HepG2 (cell line): Measurements from ENCODE around the gene MSTN. TPM values are rescaled to one million over a fixed set of nuclear protein-coding genes. Genes with fewer than 3 reads are reported as not detected.

Source experiments
- ATAC-seq: fragments of 200-7000 bp; cut with Tn5 transposase; 3 replicates; pipeline ENCODE4 v1.9.1; 2020; ENCODE audit warnings: mild to moderate bottlenecking, moderate library complexity
- BruUV-seq: library from RNA; stranded (reverse); fragments of 400-500 nt; replicated peaks from 2 replicates; lab custom pipeline; 2021; lab: Mats Ljungman, UMichigan
- CTCF ChIA-PET: fragments of 300-600 bp; formaldehyde crosslinking; extraction: SDS; loops from one replicate; lab custom pipeline; 2021; ENCODE audit warnings: low total read pairs, inconsistent platforms, low intra/inter-chr PET ratio; lab: Yijun Ruan, JAX
- POLR2A ChIA-PET: fragments of 350-600 bp; sonication (Branson Sonifier 250); formaldehyde crosslinking; loops from one replicate; lab custom pipeline; 2020; ENCODE audit warnings: antibody characterized with exemption, inconsistent platforms; lab: Yijun Ruan, JAX
- DNase-seq: peaks from one replicate; pipeline ENCODE4 v3.0.0-alpha.2; 2015; ENCODE audit warnings: low spot score
- FAIRE-seq: peaks from 3 replicates; lab custom pipeline; 2011; peaks lifted over from hg19 to GRCh38; lab: Jason Lieb, UNC
- H2AFZ ChIP-seq: one replicate; pipeline ENCODE4 v1.6.1; 2011; ENCODE audit warnings: low read length, inconsistent platforms
- H3K27ac ChIP-seq: fragments of 300-600 bp; 3 replicates; pipeline ENCODE4 v1.8.0; 2011; ENCODE audit warnings: mixed run types, mild to moderate bottlenecking, mixed read lengths, low read length, inconsistent platforms; ENCODE audit not compliant: insufficient read depth; ENCODE audit errors: extremely low read length
- H3K27me3 ChIP-seq, 2 experiments: fragments of 200-600 bp in 1 of 2; 2 replicates in 1 of 2; 3 replicates in 1 of 2; pipeline versions ENCODE4 v1.6.0 to v1.8.0; 2011; ENCODE audit warnings: low read length in 2 of 2, mild to moderate bottlenecking in 2 of 2, moderate library complexity in 2 of 2, inconsistent platforms in 1 of 2; ENCODE audit not compliant: insufficient read depth in 2 of 2, control insufficient read depth in 1 of 2
- H3K36me3 ChIP-seq, 2 experiments: fragments of 200-600 bp in 1 of 2; replicated peaks in 1 of 2; 2 replicates in 1 of 2; 3 replicates in 1 of 2; pipeline versions ENCODE4 v1.5.1 to v1.8.0; 2011; ENCODE audit warnings: low read length in 2 of 2, inconsistent platforms in 1 of 2; ENCODE audit not compliant: insufficient read depth in 2 of 2, control insufficient read depth in 1 of 2
- H3K4me1 ChIP-seq: 2 replicates; pipeline ENCODE4 v1.5.1; 2012; ENCODE audit warnings: low read length, inconsistent platforms; ENCODE audit not compliant: insufficient read depth
- H3K4me2 ChIP-seq: 2 replicates; pipeline ENCODE4 v1.6.0; 2011; ENCODE audit warnings: low read depth, low read length, inconsistent platforms
- H3K4me3 ChIP-seq, 3 experiments: fragments of 200-600 bp in 1 of 3; sonication (generic), shearing (Covaris generic) in 1 of 3; replicated peaks in 1 of 3; 2 replicates each; pipeline ENCODE4 v1.5.1; 2011 to 2016; ENCODE audit warnings: low read length in 3 of 3, inconsistent platforms in 2 of 3, low read depth in 2 of 3, mild to moderate bottlenecking in 2 of 3, control low read depth in 1 of 3, mixed read lengths in 1 of 3; ENCODE audit not compliant: insufficient read depth in 1 of 3
- H3K79me2 ChIP-seq: one replicate; pipeline ENCODE4 v1.6.1; 2011; ENCODE audit warnings: low read length, inconsistent platforms; ENCODE audit not compliant: insufficient read depth
- H3K9ac ChIP-seq: 2 replicates; pipeline ENCODE4 v1.6.0; 2011; ENCODE audit warnings: mild to moderate bottlenecking, low read depth, low read length, inconsistent platforms; ENCODE audit not compliant: insufficient read depth
- H3K9me3 ChIP-seq: 2 replicates; pipeline ENCODE4 v1.5.1; 2012; ENCODE audit warnings: mild to moderate bottlenecking, low read length
- H4K20me1 ChIP-seq: 2 replicates; pipeline ENCODE4 v1.6.0; 2011; ENCODE audit warnings: inconsistent platforms, mild to moderate bottlenecking, low read length, moderate library complexity; ENCODE audit not compliant: insufficient read depth
- ATF7-NPFF ChIP-seq: sonication (generic); formaldehyde crosslinking; IDR thresholded peaks from 2 replicates; pipeline ENCODE4 v1.8.1; 2023; ENCODE audit warnings: mild to moderate bottlenecking, low read depth, missing genetic modification reagents, moderate library complexity
- EP300 ChIP-seq, 3 experiments: sonication (generic) in 1 of 3; formaldehyde crosslinking in 1 of 3; IDR thresholded peaks; 2 replicates each; pipeline versions ENCODE4 v1.5.1 to v1.6.1; 2011 to 2020; ENCODE audit warnings: low read depth in 2 of 3, low read length in 2 of 3, borderline replicate concordance in 1 of 3, improper control_type of control experiment in 1 of 3, mild to moderate bottlenecking in 1 of 3, missing genetic modification reagents in 1 of 3, moderate library complexity in 1 of 3
- ETV6 ChIP-seq: sonication (generic); formaldehyde crosslinking; conservative IDR thresholded peaks from 2 replicates; pipeline ENCODE4 v1.4.0; 2020; ENCODE audit warnings: missing genetic modification reagents
- FOXP1 ChIP-seq, 2 experiments: fragments of 450-650 bp in 1 of 2; IDR thresholded peaks; 2 replicates each; pipeline ENCODE4 v1.6.1; 2017 to 2018; ENCODE audit warnings: antibody characterized with exemption in 1 of 2
- GZF1 ChIP-seq: sonication (generic); formaldehyde crosslinking; IDR thresholded peaks from 2 replicates; pipeline ENCODE4 v1.5.1; 2020; ENCODE audit warnings: mild to moderate bottlenecking, missing genetic modification reagents
- HNF4A ChIP-seq: sonication (generic); formaldehyde crosslinking; IDR thresholded peaks from 2 replicates; pipeline ENCODE4 v1.4.0; 2020; ENCODE audit warnings: missing genetic modification reagents
- PRPF4 ChIP-seq: fragments of 200-400 bp; formaldehyde crosslinking; IDR thresholded peaks from 2 replicates; pipeline ENCODE4 v1.6.1; 2016; ENCODE audit warnings: low read length, low read depth; ENCODE audit not compliant: poor library complexity, severe bottlenecking
- SMAD9 ChIP-seq: sonication (generic); formaldehyde crosslinking; IDR thresholded peaks from 2 replicates; pipeline ENCODE4 v1.5.1; 2020; ENCODE audit warnings: mild to moderate bottlenecking, missing genetic modification reagents
- ZBTB42 ChIP-seq: sonication (generic); formaldehyde crosslinking; IDR thresholded peaks from 2 replicates; pipeline ENCODE4 v1.5.0; 2020; ENCODE audit warnings: mild to moderate bottlenecking, missing genetic modification reagents
- ZNF138 ChIP-seq: sonication (generic); formaldehyde crosslinking; IDR thresholded peaks from 2 replicates; pipeline ENCODE4 v1.5.0; 2020; ENCODE audit warnings: mild to moderate bottlenecking, low read depth, missing genetic modification reagents
- ZNF30 ChIP-seq: sonication (generic); formaldehyde crosslinking; IDR thresholded peaks from 2 replicates; pipeline ENCODE4 v1.5.0; 2020; ENCODE audit warnings: mild to moderate bottlenecking, missing genetic modification reagents
- ZNF484 ChIP-seq: sonication (generic); formaldehyde crosslinking; IDR thresholded peaks from 2 replicates; pipeline ENCODE4 v1.5.1; 2020; ENCODE audit warnings: mild to moderate bottlenecking, low read depth, missing genetic modification reagents, borderline replicate concordance
- ZNF569 ChIP-seq: sonication (generic); formaldehyde crosslinking; IDR thresholded peaks from 2 replicates; pipeline ENCODE4 v1.5.0; 2020; ENCODE audit warnings: mild to moderate bottlenecking, missing genetic modification reagents, moderate library complexity, borderline replicate concordance
- ZNF598 ChIP-seq: sonication (generic); formaldehyde crosslinking; IDR thresholded peaks from 2 replicates; pipeline ENCODE4 v1.5.1; 2020; ENCODE audit warnings: mild to moderate bottlenecking, missing genetic modification reagents, borderline replicate concordance
- WGBS: methylation state at CpG from one replicate; pipeline ENCODE4 v1.1.6; 2017; ENCODE audit warnings: low lambda C conversion rate; 5-methylcytosine and 5-hydroxymethylcytosine counted together
- in situ Hi-C: cut with HindIII; loops from 2 replicates; pipeline ENCODE4 v1.10.0; 2017; ENCODE audit warnings: low pct_unique_long_range_greater_than_20kb; ENCODE audit not compliant: extremely low pct_ligation_motif_present
- intact Hi-C: fragments of 100-400 bp; cut with micrococcal nuclease; formaldehyde crosslinking; loops from one replicate; pipeline ENCODE4 v1.10.0; 2022; ENCODE audit not compliant: unreplicated experiment
- polyA plus RNA-seq, 8 experiments: library from polyadenylated mRNA; depleted of rRNA in 3 of 8; stranded (reverse) in 7 of 8; unstranded in 1 of 8; fragments of >200 nt; fragmentation: Illumina TruSeq in 4 of 8; extraction: Trizol in 4 of 8; gene quantifications; 2 replicates each; pipeline versions ENCODE4 v1.2.1 to v1.2.3, GENCODE V29; 2011 to 2016; ENCODE audit warnings: low read depth in 4 of 8, missing spikeins in 1 of 8, mixed read lengths in 1 of 8; ENCODE audit not compliant: insufficient read depth in 1 of 8
- total RNA-seq, 5 experiments: library from RNA; depleted of rRNA; stranded (reverse); fragments of >200 nt; fragmentation: Illumina TruSeq; extraction: Trizol; gene quantifications; 2 replicates each; pipeline ENCODE4 v1.2.3, GENCODE V29; 2016; ENCODE audit warnings: low read depth in 1 of 5
- TF ChIP-seq, protein P1 (sequence below), 2 experiments: sonication (generic) in 1 of 2; formaldehyde crosslinking in 1 of 2; IDR thresholded peaks; 2 replicates each; pipeline versions ENCODE4 v1.6.1 to v1.9.0; 2014 to 2022; ENCODE audit warnings: antibody characterized with exemption in 1 of 2, borderline replicate concordance in 1 of 2, inconsistent platforms in 1 of 2, low read depth in 1 of 2, missing genetic modification reagents in 1 of 2

MSTN gene
- total and polyA plus RNA-seq, 2 of the 13 experiments (the other 11 are each of a cell fraction or from before 2014, with no cell fraction given), result 0.04 TPM; not detected in 1

- Histone ChIP-seq H3K9me3 (no peaks in the 10 kb centered on the region), H3K9ac (no peak overlapping the region), H4K20me1 (no peaks in the 10 kb centered on the region), H3K27me3 (no peaks in the 10 kb centered on the region; a peak in 1 of 5 replicates), H3K4me2 (no peak overlapping the region), H2AFZ (no peak overlapping the region), H3K79me2 (no peaks in the 10 kb centered on the region), H3K27ac (no peak overlapping the region), H3K4me1 (no peaks in the 10 kb centered on the region), H3K4me3 (no peak overlapping the region), H3K36me3 (no peaks in the 10 kb centered on the region)
- ATAC-seq, result no peak
- intact Hi-C loops (no loop called here), in situ Hi-C loops (no loop called here)
- DNase-seq, result no peak
- no TSS peak for BruUV-seq
- POLR2A ChIA-PET, result no interaction called here
- CTCF ChIA-PET, result no interaction called here
- 3% methylated on average over 4 of the region's 4 CpGs for WGBS
- no peak for FAIRE-seq
- TF ChIP-seq ZBTB42 (CRISPR knock-in tag), result no peak
- no peak for TF ChIP-seq ZNF598 (CRISPR knock-in tag)
- TF ChIP-seq HNF4A (CRISPR knock-in tag), result no peak
- TF ChIP-seq ZNF30 (CRISPR knock-in tag), result no peak
- no peak for TF ChIP-seq EP300 (IDR thresholded peaks at IDR 0.05; ENCODE audit: low read depth in 2 of 2, low read length in 2 of 2)
- no peak for TF ChIP-seq EP300 (CRISPR knock-in tag; IDR thresholded peaks at IDR 0.05; ENCODE audit: borderline replicate concordance)
- TF ChIP-seq ZNF138 (CRISPR knock-in tag), result no peak
- TF ChIP-seq SMAD9 (CRISPR knock-in tag), result no peak
- no peak for TF ChIP-seq ATF7-NPFF (CRISPR knock-in tag)
- no peak for TF ChIP-seq ZNF484 (CRISPR knock-in tag)
- no peak for TF ChIP-seq GZF1 (CRISPR knock-in tag)
- no peak for TF ChIP-seq ETV6 (CRISPR knock-in tag)
- TF ChIP-seq, protein P1, sequence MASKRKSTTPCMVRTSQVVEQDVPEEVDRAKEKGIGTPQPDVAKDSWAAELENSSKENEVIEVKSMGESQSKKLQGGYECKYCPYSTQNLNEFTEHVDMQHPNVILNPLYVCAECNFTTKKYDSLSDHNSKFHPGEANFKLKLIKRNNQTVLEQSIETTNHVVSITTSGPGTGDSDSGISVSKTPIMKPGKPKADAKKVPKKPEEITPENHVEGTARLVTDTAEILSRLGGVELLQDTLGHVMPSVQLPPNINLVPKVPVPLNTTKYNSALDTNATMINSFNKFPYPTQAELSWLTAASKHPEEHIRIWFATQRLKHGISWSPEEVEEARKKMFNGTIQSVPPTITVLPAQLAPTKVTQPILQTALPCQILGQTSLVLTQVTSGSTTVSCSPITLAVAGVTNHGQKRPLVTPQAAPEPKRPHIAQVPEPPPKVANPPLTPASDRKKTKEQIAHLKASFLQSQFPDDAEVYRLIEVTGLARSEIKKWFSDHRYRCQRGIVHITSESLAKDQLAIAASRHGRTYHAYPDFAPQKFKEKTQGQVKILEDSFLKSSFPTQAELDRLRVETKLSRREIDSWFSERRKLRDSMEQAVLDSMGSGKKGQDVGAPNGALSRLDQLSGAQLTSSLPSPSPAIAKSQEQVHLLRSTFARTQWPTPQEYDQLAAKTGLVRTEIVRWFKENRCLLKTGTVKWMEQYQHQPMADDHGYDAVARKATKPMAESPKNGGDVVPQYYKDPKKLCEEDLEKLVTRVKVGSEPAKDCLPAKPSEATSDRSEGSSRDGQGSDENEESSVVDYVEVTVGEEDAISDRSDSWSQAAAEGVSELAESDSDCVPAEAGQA (IDR thresholded peaks at IDR 0.05; ENCODE audit: low read depth), result no peak
- TF ChIP-seq, protein P1 (CRISPR knock-in tag; IDR thresholded peaks at IDR 0.05; ENCODE audit: borderline replicate concordance), result no peak
- no peak for TF ChIP-seq ZNF569 (CRISPR knock-in tag)
- no peak for TF ChIP-seq FOXP1 (IDR thresholded peaks at IDR 0.05)
- no peak for TF ChIP-seq FOXP1 (CRISPR knock-in tag; IDR thresholded peaks at IDR 0.05)
- no peak for TF ChIP-seq PRPF4
These were observed 44.9 kb upstream of the MSTN start for GRCh38 chr2:190107409-190107808.
